Measurements from ENCODE around the gene PARN.
"Not testable (repeated sequence)": the region's sequence is repeated elsewhere in the genome, so short reads cannot be mapped to it uniquely, and the experiment has no call there.

PARN gene

GRCh38 chr16:14423344-14423743 lies 206.7 kb downstream of the PARN start:
- in situ Hi-C loops (cut with HindIII; ENCODE audit: low pct_ligation_motif_present, low sequenced_read_pairs) = no loop called here
- Histone ChIP-seq H3K36me3 (replicated peaks) (no peaks in the 10 kb centered on the region), H3K27me3 (replicated peaks) (no peaks in the 10 kb centered on the region), H3K27ac (no peak overlapping the region), H3K4me3 (ENCODE audit: low read depth, low read length) (no peak overlapping the region)
- DNase-seq = no peak
- no peak for TF ChIP-seq CTCF (IDR thresholded peaks at IDR 0.05; ENCODE audit: low read depth, low read length, missing control alignments)

GRCh38 chr16:14420721-14421488 lies 209.2 kb downstream of the PARN start:
- in situ Hi-C loops (cut with HindIII; ENCODE audit: low pct_ligation_motif_present, low sequenced_read_pairs) = no loop called here
- Histone ChIP-seq H3K27me3 (replicated peaks) (no peaks in the 10 kb centered on the region), H3K36me3 (replicated peaks) (no peaks in the 10 kb centered on the region), H3K4me3 (ENCODE audit: low read depth, low read length) (no peak overlapping the region), H3K27ac (no peak overlapping the region)
- no peak for DNase-seq
- TF ChIP-seq CTCF (IDR thresholded peaks at IDR 0.05; ENCODE audit: low read depth, low read length, missing control alignments) = no peak

GRCh38 chr16:14420243-14420642 lies 209.8 kb downstream of the PARN start:
- H3K36me3 ChIP-seq (replicated peaks); H3K27ac ChIP-seq; in situ Hi-C loops (cut with HindIII; ENCODE audit: low pct_ligation_motif_present, low sequenced_read_pairs): not testable (repeated sequence)

GRCh38 chr16:14419817-14420216 lies 210.2 kb downstream of the PARN start:
- DNase-seq = no peak
- no peak for TF ChIP-seq CTCF (IDR thresholded peaks at IDR 0.05; ENCODE audit: low read depth, low read length, missing control alignments)
- Histone ChIP-seq H3K36me3 (replicated peaks) (no peaks in the 10 kb centered on the region), H3K27ac (no peak overlapping the region), H3K4me3 (ENCODE audit: low read depth, low read length) (no peak overlapping the region), H3K27me3 (replicated peaks) (no peaks in the 10 kb centered on the region)
- in situ Hi-C loops (cut with HindIII; ENCODE audit: low pct_ligation_motif_present, low sequenced_read_pairs) = no loop called here

More at GRCh38 chr16:14420243-14420642, 209.8 kb downstream of the PARN start:
- DNase-seq; H3K27me3 ChIP-seq (replicated peaks); H3K4me3 ChIP-seq (ENCODE audit: low read depth, low read length): not testable (repeated sequence)

DNA sequence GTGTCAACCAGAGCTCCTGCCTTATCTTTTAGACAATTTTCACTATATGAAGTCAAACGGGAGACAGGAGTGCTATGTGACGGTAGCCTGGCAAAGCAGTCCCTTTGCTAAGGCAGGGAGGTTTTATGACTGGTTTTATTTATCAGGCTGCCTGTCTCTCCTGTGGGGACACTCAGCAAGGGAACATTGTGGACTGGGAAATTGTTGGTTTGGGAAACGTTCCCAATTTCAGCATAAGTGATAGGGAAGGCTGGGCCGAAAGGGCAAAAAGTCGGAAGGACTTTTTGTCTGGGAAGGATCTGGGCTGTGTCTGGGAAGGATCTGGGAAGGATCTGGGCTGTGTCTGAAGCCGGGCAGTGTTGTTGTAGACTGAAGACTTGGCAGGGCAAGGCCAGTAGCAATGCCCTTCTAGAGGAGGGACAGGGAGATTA lies 211.2 kb downstream of the PARN start:
- TF ChIP-seq CTCF (IDR thresholded peaks at IDR 0.05; ENCODE audit: low read depth, low read length, missing control alignments) = no peak
- in situ Hi-C loops (cut with HindIII; ENCODE audit: low pct_ligation_motif_present, low sequenced_read_pairs) = no loop called here
- DNase-seq = no peak
- H3K27me3 ChIP-seq (replicated peaks) = no peaks in the 10 kb centered on the region
- no peak overlapping the region for H3K4me3 ChIP-seq (ENCODE audit: low read depth, low read length)
- H3K36me3 ChIP-seq (replicated peaks) = no peaks in the 10 kb centered on the region
- H3K27ac ChIP-seq = no peak overlapping the region

- no peaks in the 10 kb centered on the region for H3K27me3 ChIP-seq (replicated peaks)
- no peaks in the 10 kb centered on the region for H3K36me3 ChIP-seq (replicated peaks)
- TF ChIP-seq CTCF (IDR thresholded peaks at IDR 0.05; ENCODE audit: low read depth, low read length, missing control alignments) = no peak
- DNase-seq = no peak
- H3K27ac ChIP-seq = no peak overlapping the region
- H3K4me3 ChIP-seq (ENCODE audit: low read depth, low read length) = no peak overlapping the region
- in situ Hi-C loops (cut with HindIII; ENCODE audit: low pct_ligation_motif_present, low sequenced_read_pairs) = no loop called here
These were observed 213.9 kb downstream of the PARN start for GRCh38 chr16:14416184-14416583.

Data from brain microvascular endothelial cell (primary cell).